Subcutaneous adipose tissue (tissue), 4 donors: ENCODE measurements around the gene TOB1. TPM values are rescaled to one million over a fixed set of nuclear protein-coding genes. Genes with fewer than 3 reads are reported as not detected.

ENCODE experiments used
- CTCF ChIP-seq: fragments of 450-650 bp; IDR thresholded peaks from one replicate; pipeline ENCODE4 v1.5.1; 2016; ENCODE audit warnings: low read depth, mild to moderate bottlenecking, control low read depth, antibody characterized with exemption, moderate library complexity
- total RNA-seq, 4 donors: library from RNA; depleted of rRNA; stranded (reverse); fragments of >200 nt; gene quantifications; one replicate each; pipeline ENCODE4 v1.1.0, GENCODE V29; 2016

The TOB1 gene
- total RNA-seq, 4 donors from 2014 or later, result 19.5 to 67.2 (median 24.5) TPM

DNA sequence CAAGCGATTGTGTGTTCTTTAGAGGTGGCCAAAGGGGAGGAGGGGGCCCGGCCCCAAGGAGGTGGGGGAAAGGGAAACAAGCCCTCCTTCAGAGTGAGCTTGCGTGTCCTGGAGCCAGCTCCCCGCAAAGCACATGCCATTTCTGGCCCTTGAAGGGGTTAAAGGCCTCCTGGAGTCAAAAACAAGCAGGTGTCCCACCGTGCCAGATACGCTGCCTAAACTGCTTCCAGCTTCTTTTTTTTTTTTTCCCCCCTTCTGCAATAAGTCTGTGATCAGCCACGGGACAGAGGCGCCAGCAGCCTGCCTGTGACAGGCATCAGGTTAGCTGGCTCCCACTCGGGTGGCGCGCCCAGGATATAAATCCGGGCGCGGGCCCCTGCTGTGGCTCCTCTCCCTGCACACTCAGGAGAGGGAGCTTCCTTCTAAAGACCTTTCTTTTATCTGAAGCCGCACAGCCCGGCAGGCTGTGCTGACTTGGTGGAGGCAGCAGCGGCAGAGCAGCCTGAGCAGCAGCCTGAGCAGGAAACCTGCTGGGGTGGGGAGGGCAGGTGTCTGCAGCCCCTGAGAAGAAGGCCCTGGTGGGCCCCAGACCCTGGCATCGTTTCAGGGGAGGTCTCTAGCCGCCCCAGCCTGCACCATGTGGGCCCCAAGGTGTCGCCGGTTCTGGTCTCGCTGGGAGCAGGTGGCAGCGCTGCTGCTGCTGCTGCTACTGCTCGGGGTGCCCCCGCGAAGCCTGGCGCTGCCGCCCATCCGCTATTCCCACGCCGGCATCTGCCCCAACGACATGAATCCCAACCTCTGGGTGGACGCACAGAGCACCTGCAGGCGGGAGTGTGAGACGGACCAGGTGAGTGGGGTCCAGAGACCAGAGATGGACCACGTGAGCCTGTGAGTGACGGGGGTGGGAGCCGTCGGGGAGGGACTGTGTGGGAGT, 30.6 kb downstream of the TOB1 start, which contains the start of gene WFIKKN2:
TSS of gene WFIKKN2 (plus strand) at position 286 of the 934 bp plus-strand sequence. CDS start at position 638, 352 bp downstream.
- no peak for TF ChIP-seq CTCF

DNA sequence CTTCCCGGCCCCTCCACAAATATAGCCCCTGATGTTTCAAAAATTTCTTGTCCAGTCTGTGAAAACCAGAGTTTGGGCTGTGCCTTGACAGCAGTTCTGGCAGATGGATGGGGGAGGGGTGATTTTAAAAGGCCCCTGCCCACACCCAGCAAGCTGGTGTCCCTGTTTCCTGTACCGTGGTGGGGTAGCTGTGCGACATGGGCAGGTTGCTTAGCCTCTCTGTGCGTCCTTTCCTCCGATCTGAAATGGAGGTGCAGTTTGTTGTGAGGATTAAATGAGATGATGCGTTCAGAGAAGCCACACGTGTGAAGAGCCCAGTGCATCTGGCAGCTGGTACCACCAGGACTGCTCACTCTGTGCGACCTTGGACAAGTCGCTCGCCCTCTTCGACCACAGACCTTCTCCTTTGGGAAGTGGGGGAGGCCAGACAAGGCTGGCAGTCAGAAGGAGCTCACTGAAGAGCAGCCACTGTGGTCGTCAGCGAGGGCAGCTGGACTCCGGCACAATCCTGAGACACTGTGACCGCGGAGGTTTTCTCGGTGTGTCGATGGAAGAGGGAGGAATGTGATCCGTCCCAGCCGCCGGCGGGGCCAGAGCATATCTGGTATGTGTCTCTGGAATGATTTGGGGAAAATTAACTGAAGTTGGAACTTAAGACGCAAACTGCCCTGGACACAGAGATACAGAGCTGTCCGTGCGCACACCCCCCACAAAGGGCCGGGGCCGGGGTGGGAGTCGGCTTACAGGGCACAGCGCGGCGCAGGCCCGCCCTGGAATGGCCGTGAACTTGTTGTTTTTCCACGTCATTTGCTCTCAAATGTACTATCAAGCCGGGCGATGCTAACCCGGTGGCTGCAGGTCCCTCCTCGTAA, 31.5 kb downstream of the TOB1 start:
- no peak for TF ChIP-seq CTCF

- TF ChIP-seq CTCF, result no peak
These were observed 32.4 kb downstream of the TOB1 start for GRCh38 chr17:50833510-50834428.

- TF ChIP-seq CTCF, result no peak
These were observed 33.2 kb downstream of the TOB1 start for GRCh38 chr17:50832864-50833381.

GRCh38 chr17:50832267-50832863, 33.8 kb downstream of the TOB1 start:
- TF ChIP-seq CTCF, result no peak

- no peak for TF ChIP-seq CTCF
These were observed 34.7 kb downstream of the TOB1 start for GRCh38 chr17:50831471-50831928.
